Gastrocnemius medialis (tissue), 4 donors: ENCODE results near the gene PPAN.

Experiments used
- POLR2A ChIP-seq, 2 donors: fragments of 450-650 bp; IDR thresholded peaks; one replicate each; pipeline ENCODE4 v1.6.1; 2017; ENCODE audit warnings: antibody characterized with exemption in 2 of 2, mild to moderate bottlenecking in 2 of 2, moderate library complexity in 2 of 2
- TF ChIP-seq, protein P1 (sequence below), 5 experiments: fragments of 450-650 bp in 3 of 5; fragments of 200-600 bp in 2 of 5; sonication (generic) in 2 of 5; IDR thresholded peaks in 4 of 5; conservative IDR thresholded peaks in 1 of 5; 1 replicate in 4 of 5; 2 replicates in 1 of 5; pipeline ENCODE4 v1.5.1; 2016 to 2019; ENCODE audit warnings: antibody characterized with exemption in 5 of 5, mild to moderate bottlenecking in 3 of 5, moderate library complexity in 3 of 5

DNA sequence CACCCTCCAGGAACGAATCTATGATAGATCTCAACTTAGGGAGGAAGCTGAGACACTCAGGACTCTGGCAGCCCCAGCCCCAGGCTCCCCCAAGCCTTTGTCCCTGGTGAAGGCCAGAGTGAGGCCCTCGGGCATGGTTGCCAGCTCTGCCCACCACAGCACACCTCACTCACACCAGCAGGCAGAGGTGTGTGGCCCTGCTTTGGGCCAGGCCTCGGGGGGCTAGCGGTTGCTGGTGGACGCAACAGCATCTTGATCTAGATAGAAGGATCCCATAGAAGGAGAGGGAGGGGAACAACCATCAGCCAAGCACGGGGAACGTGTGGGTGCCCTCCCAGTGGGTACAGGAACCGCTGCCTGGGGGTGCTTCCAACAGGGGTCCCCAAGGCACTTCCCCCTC, 51.9 kb downstream of the PPAN start:
- TF ChIP-seq, protein P1, sequence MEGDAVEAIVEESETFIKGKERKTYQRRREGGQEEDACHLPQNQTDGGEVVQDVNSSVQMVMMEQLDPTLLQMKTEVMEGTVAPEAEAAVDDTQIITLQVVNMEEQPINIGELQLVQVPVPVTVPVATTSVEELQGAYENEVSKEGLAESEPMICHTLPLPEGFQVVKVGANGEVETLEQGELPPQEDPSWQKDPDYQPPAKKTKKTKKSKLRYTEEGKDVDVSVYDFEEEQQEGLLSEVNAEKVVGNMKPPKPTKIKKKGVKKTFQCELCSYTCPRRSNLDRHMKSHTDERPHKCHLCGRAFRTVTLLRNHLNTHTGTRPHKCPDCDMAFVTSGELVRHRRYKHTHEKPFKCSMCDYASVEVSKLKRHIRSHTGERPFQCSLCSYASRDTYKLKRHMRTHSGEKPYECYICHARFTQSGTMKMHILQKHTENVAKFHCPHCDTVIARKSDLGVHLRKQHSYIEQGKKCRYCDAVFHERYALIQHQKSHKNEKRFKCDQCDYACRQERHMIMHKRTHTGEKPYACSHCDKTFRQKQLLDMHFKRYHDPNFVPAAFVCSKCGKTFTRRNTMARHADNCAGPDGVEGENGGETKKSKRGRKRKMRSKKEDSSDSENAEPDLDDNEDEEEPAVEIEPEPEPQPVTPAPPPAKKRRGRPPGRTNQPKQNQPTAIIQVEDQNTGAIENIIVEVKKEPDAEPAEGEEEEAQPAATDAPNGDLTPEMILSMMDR (IDR thresholded peaks at IDR 0.05 in 4 of 5, conservative IDR thresholded peaks at IDR 0.05 in 1 of 5): no peak
- TF ChIP-seq POLR2A (IDR thresholded peaks at IDR 0.05): no peak
